ENCODE measurements around the gene KLF7.

The KLF7 gene

GRCh38 chr2:207166349-207167098, 776 bp upstream of the KLF7 start:
- peak; percentile 65 for DNase-seq (ENCODE audit: low spot score)

- DNase-seq (ENCODE audit: low spot score), result peak; percentile 97
Observed at GRCh38 chr2:207166039-207166348, 246 bp upstream of the KLF7 start.

GRCh38 chr2:207164006-207164831, 1.5 kb downstream of the KLF7 start:
- peak; percentile 43 for DNase-seq (ENCODE audit: low spot score)

- DNase-seq (ENCODE audit: low spot score), result no peak
Observed at GRCh38 chr2:207163756-207164005, 2.1 kb downstream of the KLF7 start.

GRCh38 chr2:207163053-207163755, 2.5 kb downstream of the KLF7 start:
- peak; percentile 76 for DNase-seq (ENCODE audit: low spot score)

GRCh38 chr2:207162316-207162715, 3.4 kb downstream of the KLF7 start:
- DNase-seq (ENCODE audit: low spot score), result no peak

- DNase-seq (ENCODE audit: low spot score), result no peak
Observed at GRCh38 chr2:207161247-207162123, 4.3 kb downstream of the KLF7 start.

- DNase-seq (ENCODE audit: low spot score), result no peak
Observed at GRCh38 chr2:207160115-207160514, 5.6 kb downstream of the KLF7 start.

- no peak for DNase-seq (ENCODE audit: low spot score)
Observed at GRCh38 chr2:207159002-207159401, 6.7 kb downstream of the KLF7 start.

- no peak for DNase-seq (ENCODE audit: low spot score)
Observed at GRCh38 chr2:207157731-207158130, 8.0 kb downstream of the KLF7 start.

GRCh38 chr2:207157162-207157481, 8.6 kb downstream of the KLF7 start:
- DNase-seq (ENCODE audit: low spot score), result no peak

GRCh38 chr2:207156451-207157161, 9.1 kb downstream of the KLF7 start:
- DNase-seq (ENCODE audit: low spot score), result no peak

- DNase-seq (ENCODE audit: low spot score), result no peak
Observed at GRCh38 chr2:207155516-207156444, 10.0 kb downstream of the KLF7 start.

GRCh38 chr2:207154556-207155510, 10.9 kb downstream of the KLF7 start:
- DNase-seq (ENCODE audit: low spot score), result no peak

- no peak for DNase-seq (ENCODE audit: low spot score)
Observed at GRCh38 chr2:207153266-207153975, 12.3 kb downstream of the KLF7 start.

GRCh38 chr2:207151048-207151447, 14.7 kb downstream of the KLF7 start:
- no peak for DNase-seq (ENCODE audit: low spot score)

- DNase-seq (ENCODE audit: low spot score), result no peak
Observed at GRCh38 chr2:207150284-207150683, 15.5 kb downstream of the KLF7 start.
